A549 (cell line): ENCODE measurements around the gene GPR15. TPM values are rescaled to one million over a fixed set of nuclear protein-coding genes. Genes with fewer than 3 reads are reported as not detected.

Experiments used
- ATAC-seq, 2 experiments: fragments of 200-7000 bp in 1 of 2; fragments of >200 bp in 1 of 2; cut with Nextera tagmentation in 1 of 2; cut with Tn5 transposase in 1 of 2; 3 replicates each; pipeline versions ENCODE4 v1.8.0 to v1.9.1; 2018 to 2020; ENCODE audit warnings: mild to moderate bottlenecking in 1 of 2, moderate library complexity in 1 of 2
- CTCF ChIA-PET: fragments of 300-600 bp; sonication (Branson Sonifier 250); formaldehyde crosslinking; extraction: SDS; loops from one replicate; lab custom pipeline; 2021; ENCODE audit warnings: antibody characterized with exemption, inconsistent platforms; lab: Yijun Ruan, JAX
- POLR2A ChIA-PET: fragments of 350-600 bp; formaldehyde crosslinking; extraction: SDS; loops from one replicate; lab custom pipeline; 2021; ENCODE audit warnings: antibody characterized with exemption, inconsistent platforms; lab: Yijun Ruan, JAX
- DNase-seq, 2 experiments: peaks; one replicate each; pipeline versions ENCODE4 v3.0.0 to v3.0.0-alpha.2; 2011 to 2016; ENCODE audit warnings: low read depth in 1 of 2, low spot score in 1 of 2
- FAIRE-seq: peaks from 2 replicates; lab custom pipeline; 2011; peaks lifted over from hg19 to GRCh38; lab: Jason Lieb, UNC
- H3K27ac ChIP-seq, 2 experiments: fragments of >200 bp; sonication (Bioruptor Twin); formaldehyde crosslinking; 3 replicates each; pipeline ENCODE4 v1.5.1; 2016 to 2017
- H3K4me1 ChIP-seq: fragments of >200 bp; sonication (Bioruptor Twin); formaldehyde crosslinking; 3 replicates; pipeline ENCODE4 v1.6.1; 2016
- H3K4me2 ChIP-seq: fragments of >200 bp; sonication (Bioruptor Twin); formaldehyde crosslinking; 3 replicates; pipeline ENCODE4 v1.6.1; 2016
- H3K4me3 ChIP-seq: fragments of >200 bp; sonication (Bioruptor Twin); formaldehyde crosslinking; 3 replicates; pipeline ENCODE4 v1.5.1; 2016
- H3K9me3 ChIP-seq: fragments of >200 bp; sonication (Bioruptor Twin); formaldehyde crosslinking; 3 replicates; pipeline ENCODE4 v1.6.1; 2016
- ATOH8 ChIP-seq: fragments of 250-450 bp; sonication (Bioruptor Pico); IDR thresholded peaks from 2 replicates; pipeline ENCODE4 v1.5.0; 2020; ENCODE audit warnings: low read depth, mild to moderate bottlenecking, moderate library complexity
- BCL3 ChIP-seq: fragments of >200 bp; sonication (Bioruptor Twin); formaldehyde crosslinking; IDR thresholded peaks from 3 replicates; pipeline ENCODE4 v1.6.1; 2016
- BHLHE40 ChIP-seq: IDR thresholded peaks from 2 replicates; pipeline ENCODE4 v1.6.1; 2012; ENCODE audit warnings: low read depth, low read length, inconsistent platforms
- CEBPB ChIP-seq, 2 experiments: fragments of >200 bp in 1 of 2; sonication (Bioruptor Twin) in 1 of 2; formaldehyde crosslinking in 1 of 2; IDR thresholded peaks; 2 replicates each; pipeline ENCODE4 v1.6.1; 2012 to 2016
- E2F6 ChIP-seq: IDR thresholded peaks from 2 replicates; pipeline ENCODE4 v1.6.1; 2012; ENCODE audit warnings: low read depth, borderline replicate concordance
- EHF ChIP-seq: fragments of 250-450 bp; sonication (Bioruptor Pico); IDR thresholded peaks from 2 replicates; pipeline ENCODE4 v1.5.0; 2020; ENCODE audit warnings: mild to moderate bottlenecking
- ELK1 ChIP-seq: fragments of 150-350 bp; IDR thresholded peaks from 2 replicates; pipeline ENCODE4 v1.6.1; 2014; ENCODE audit warnings: low read depth, mild to moderate bottlenecking, low read length
- HOXB13 ChIP-seq: fragments of 250-450 bp; sonication (Bioruptor Pico); IDR thresholded peaks from 2 replicates; pipeline ENCODE4 v1.5.0; 2020; ENCODE audit warnings: low read depth, mild to moderate bottlenecking, moderate library complexity
- MAFK ChIP-seq: fragments of 450-650 bp; IDR thresholded peaks from 2 replicates; pipeline ENCODE4 v1.6.1; 2014; ENCODE audit not compliant: partially characterized antibody
- NFE2L2 ChIP-seq: fragments of 150-350 bp; conservative IDR thresholded peaks from 2 replicates; pipeline ENCODE4 v1.6.1; 2014; ENCODE audit warnings: low read length
- NPAS2 ChIP-seq: fragments of 250-450 bp; sonication (Bioruptor Pico); IDR thresholded peaks from 2 replicates; pipeline ENCODE4 v1.8.0; 2022; ENCODE audit warnings: mild to moderate bottlenecking, moderate library complexity, borderline replicate concordance
- PHF8 ChIP-seq: fragments of 200-600 bp; sonication (generic); IDR thresholded peaks from 2 replicates; pipeline ENCODE4 v1.6.1; 2016; ENCODE audit warnings: low read depth, mild to moderate bottlenecking, antibody characterized with exemption, moderate library complexity, borderline replicate concordance
- RAD21 ChIP-seq, 2 experiments: fragments of >200 bp in 1 of 2; sonication (Bioruptor Twin) in 1 of 2; formaldehyde crosslinking in 1 of 2; IDR thresholded peaks in 1 of 2; conservative IDR thresholded peaks in 1 of 2; 2 replicates in 1 of 2; 3 replicates in 1 of 2; pipeline ENCODE4 v1.6.1; 2012 to 2018; ENCODE audit warnings: inconsistent platforms in 1 of 2
- RARB ChIP-seq: fragments of 250-450 bp; sonication (Bioruptor Pico); IDR thresholded peaks from 2 replicates; pipeline ENCODE4 v1.8.0; 2021; ENCODE audit warnings: mild to moderate bottlenecking, moderate library complexity
- TFCP2L1 ChIP-seq: fragments of 250-450 bp; sonication (Bioruptor Pico); IDR thresholded peaks from 2 replicates; pipeline ENCODE4 v1.5.0; 2021; ENCODE audit warnings: mild to moderate bottlenecking
- TP53 ChIP-seq: fragments of 250-450 bp; sonication (Bioruptor Pico); IDR thresholded peaks from 2 replicates; pipeline ENCODE4 v1.5.0; 2021; ENCODE audit warnings: mild to moderate bottlenecking, moderate library complexity
- ZNF302 ChIP-seq: fragments of 250-450 bp; sonication (Bioruptor Pico); IDR thresholded peaks from 2 replicates; pipeline ENCODE4 v1.9.0; 2021; ENCODE audit warnings: inconsistent platforms, mild to moderate bottlenecking, moderate library complexity
- WGBS: methylation state at CpG from one replicate; pipeline ENCODE4 v1.1.6; 2017; ENCODE audit errors: missing lambda C conversion rate; 5-methylcytosine and 5-hydroxymethylcytosine counted together
- polyA plus RNA-seq, 4 experiments: library from polyadenylated mRNA; depleted of rRNA in 3 of 4; stranded (reverse); fragments of >200 nt; fragmentation: RNase III in 1 of 4; extraction: RNeasy Plus Mini Kit Qiagen cat#74134 plus additional on column Dnase treatment in 1 of 4; gene quantifications; 2 replicates in 3 of 4; 3 replicates in 1 of 4; pipeline ENCODE4 v1.2.3, GENCODE V29; 2011 to 2017

GPR15 gene
- polyA plus RNA-seq, 2 of the 4 experiments (the other 2 are of a cell fraction) = not detected

- Histone ChIP-seq H3K27ac (no peak overlapping the region), H3K4me3 (no peak overlapping the region), H3K4me1 (no peaks in the 10 kb centered on the region), H3K9me3 (no peaks in the 10 kb centered on the region)
- ChIA-PET CTCF (no interaction called here), POLR2A (no interaction called here)
- FAIRE-seq (no peak), DNase-seq (no peak), ATAC-seq (no peak)
- 78% methylated on average over 4 of the region's 4 CpGs for WGBS
- TF ChIP-seq ZNF302 (CRISPR knock-in tag) = no peak
- TF ChIP-seq HOXB13 = no peak
- TF ChIP-seq, all 56 proteins: peak for 0
- H3K4me2 ChIP-seq = no peak overlapping the region
These were observed 45.6 kb downstream of the GPR15 start for GRCh38 chr3:98577178-98577895.

GRCh38 chr3:98580401-98581386 is 48.9 kb downstream of the GPR15 start:
- H3K4me3 ChIP-seq = no peak overlapping the region
- DNase-seq = no peak
- no peak for FAIRE-seq
- no peak for ATAC-seq
- H3K4me1 ChIP-seq = peaks cover 6% of the 10 kb centered on the region; the same call in 2 of the 3 replicates
- no peak overlapping the region for H3K4me2 ChIP-seq
- 83% methylated on average over 8 of the region's 8 CpGs for WGBS
- POLR2A ChIA-PET = no interaction called here
- no peaks in the 10 kb centered on the region for H3K9me3 ChIP-seq
- H3K27ac ChIP-seq = no peak overlapping the region
- TF ChIP-seq MAFK (no peak), NFE2L2 (no peak), NPAS2 (CRISPR knock-in tag) (no peak), ATOH8 (no peak), EHF (CRISPR knock-in tag) (no peak), BHLHE40 (no peak), CEBPB (IDR thresholded peaks at IDR 0.05) (no peak), BCL3 (no peak), PHF8 (no peak), E2F6 (no peak), RAD21 (conservative IDR thresholded peaks at IDR 0.05 in 1 of 2, IDR thresholded peaks at IDR 0.05 in 1 of 2) (no peak), ELK1 (no peak), TFCP2L1 (CRISPR knock-in tag) (no peak), RARB (no peak), HOXB13 (no peak), TP53 (no peak), ZNF302 (CRISPR knock-in tag) (no peak)
- CTCF ChIA-PET = interaction anchor here (1.3 kb wide), 2 partner anchors 12 to 22 kb away, joined by 3 to 4 read pairs; no protein-coding TSS in a partner anchor
